Rectal smooth muscle tissue (tissue), 1 donor: ENCODE data around the gene LDAF1.
"Not testable (repeated sequence)": the region's sequence is repeated elsewhere in the genome, so short reads cannot be mapped to it uniquely, and the experiment has no call there.

Experiments used
- H3K27ac ChIP-seq: one replicate; pipeline ENCODE4 v1.7.0; 2013; ENCODE audit warnings: low read depth, low read length, inconsistent platforms
- H3K27me3 ChIP-seq: one replicate; pipeline ENCODE4 v1.7.0; 2013; ENCODE audit warnings: low read length; ENCODE audit not compliant: control insufficient read depth, insufficient read depth
- H3K36me3 ChIP-seq: one replicate; pipeline ENCODE4 v1.7.0; 2013; ENCODE audit warnings: low read length; ENCODE audit not compliant: control insufficient read depth, insufficient read depth
- H3K4me1 ChIP-seq: one replicate; pipeline ENCODE4 v1.7.0; 2013; ENCODE audit warnings: low read length; ENCODE audit not compliant: control insufficient read depth, insufficient read depth
- H3K4me3 ChIP-seq: one replicate; pipeline ENCODE4 v1.7.0; 2013; ENCODE audit warnings: low read length
- H3K9ac ChIP-seq: one replicate; pipeline ENCODE4 v1.7.0; 2013; ENCODE audit warnings: low read length

The LDAF1 gene

DNA sequence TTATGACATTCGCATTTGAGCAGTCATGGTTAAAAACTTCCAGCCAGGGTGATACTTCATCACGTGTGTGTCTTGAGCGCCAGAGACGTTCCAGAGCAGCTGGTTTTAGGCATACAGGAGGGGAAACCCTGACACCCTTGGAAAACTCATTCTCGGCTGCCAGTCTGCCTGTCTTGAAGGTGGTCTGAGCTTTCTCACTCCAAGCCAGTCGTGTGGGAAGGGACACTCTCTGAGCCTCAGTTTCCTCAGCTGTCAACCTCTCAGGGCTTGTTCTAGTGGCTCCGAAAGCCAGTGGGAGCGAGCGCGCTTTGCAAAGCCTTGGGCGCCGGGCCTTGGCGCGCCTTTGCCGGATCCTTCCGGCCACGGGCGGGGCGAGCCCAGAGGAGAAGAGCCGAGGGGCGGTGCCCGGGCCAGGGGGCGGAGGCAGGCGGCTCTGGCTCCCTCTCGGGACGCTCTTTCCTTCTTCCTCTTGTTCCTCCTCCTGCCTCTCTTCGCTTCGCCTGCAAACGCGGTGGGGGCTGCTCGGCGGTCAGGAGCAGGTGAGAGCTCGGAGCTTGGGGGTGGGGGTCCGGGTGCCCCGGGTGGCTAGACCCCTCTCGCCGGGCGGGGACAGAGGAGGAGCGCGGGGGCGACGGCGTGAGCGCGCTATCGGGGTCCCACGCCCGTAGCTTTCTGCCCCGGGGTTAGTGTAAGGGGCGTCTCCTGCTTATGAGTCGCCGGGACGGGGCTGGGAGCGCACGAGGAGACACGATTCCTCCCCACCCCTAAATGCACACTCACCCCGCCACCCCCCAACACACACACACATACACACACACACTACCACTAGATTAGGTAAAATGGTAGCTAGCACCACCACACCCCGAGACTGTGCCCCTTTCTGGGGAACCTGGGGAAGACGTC is at the start of gene LDAF1:
LDAF1 (plus strand) TSS at position 467 of the 903 bp plus-strand sequence. CDS start 2,509 bp downstream, outside the sequence.
- peak within 1 kb of the TSS; percentile 62 for H3K9ac ChIP-seq
- peak within 1 kb of the TSS; percentile 81 for H3K4me3 ChIP-seq
- H3K27me3 ChIP-seq: no peaks in the 10 kb centered on the region
- H3K4me1 ChIP-seq: peaks cover 40% of the 10 kb centered on the region
- peaks cover 6% of the 10 kb centered on the region for H3K36me3 ChIP-seq
- peak within 1 kb of the TSS; percentile 93 for H3K27ac ChIP-seq

- H3K4me3 ChIP-seq, H3K27me3 ChIP-seq, H3K4me1 ChIP-seq, H3K9ac ChIP-seq, H3K27ac ChIP-seq, H3K36me3 ChIP-seq: not testable (repeated sequence)
Measured at GRCh38 chr16:21115551-21115950, 42.9 kb upstream of the LDAF1 start.

DNA sequence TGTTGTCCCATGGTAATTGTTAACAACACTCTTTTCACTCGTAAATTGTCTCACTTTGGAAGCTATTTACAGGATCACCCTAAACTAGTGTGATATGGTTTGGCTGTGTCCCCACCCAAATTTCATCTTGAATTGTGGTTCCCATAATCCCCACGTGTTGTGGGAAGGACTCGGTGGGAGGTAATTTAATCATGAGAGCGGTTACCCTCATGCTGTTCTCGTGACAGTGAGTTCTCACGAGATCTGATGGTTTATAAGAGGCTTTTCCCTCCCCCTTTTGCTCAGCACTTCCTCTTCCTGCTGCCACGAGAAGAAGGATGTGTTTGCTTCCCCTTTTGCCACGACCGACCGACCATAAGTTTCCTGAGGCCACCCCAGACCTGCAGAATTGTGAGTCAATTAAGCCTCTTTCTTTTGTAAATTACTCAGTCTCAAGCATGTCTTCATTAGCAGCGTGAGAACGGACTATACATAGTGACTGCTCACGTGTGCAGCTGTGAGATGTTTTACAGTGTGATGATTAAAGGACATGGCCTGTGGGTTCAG is 42.3 kb upstream of the LDAF1 start:
- no peaks in the 10 kb centered on the region for H3K4me1 ChIP-seq
- no peak overlapping the region for H3K27ac ChIP-seq
- peak overlapping the region; percentile 19 for H3K4me3 ChIP-seq
- no peak overlapping the region for H3K9ac ChIP-seq
- no peaks in the 10 kb centered on the region for H3K27me3 ChIP-seq
- no peaks in the 10 kb centered on the region for H3K36me3 ChIP-seq

- Histone ChIP-seq H3K9ac (no peak overlapping the region), H3K36me3 (no peaks in the 10 kb centered on the region), H3K27ac (no peak overlapping the region), H3K4me1 (no peaks in the 10 kb centered on the region), H3K4me3 (no peak overlapping the region), H3K27me3 (no peaks in the 10 kb centered on the region)
Measured at GRCh38 chr16:21117567-21117966, 40.9 kb upstream of the LDAF1 start.

GRCh38 chr16:21120976-21121520 is 37.4 kb upstream of the LDAF1 start:
- Histone ChIP-seq H3K27me3 (no peaks in the 10 kb centered on the region), H3K9ac (no peak overlapping the region), H3K4me1 (no peaks in the 10 kb centered on the region), H3K36me3 (no peaks in the 10 kb centered on the region), H3K4me3 (no peak overlapping the region), H3K27ac (no peak overlapping the region)

DNA sequence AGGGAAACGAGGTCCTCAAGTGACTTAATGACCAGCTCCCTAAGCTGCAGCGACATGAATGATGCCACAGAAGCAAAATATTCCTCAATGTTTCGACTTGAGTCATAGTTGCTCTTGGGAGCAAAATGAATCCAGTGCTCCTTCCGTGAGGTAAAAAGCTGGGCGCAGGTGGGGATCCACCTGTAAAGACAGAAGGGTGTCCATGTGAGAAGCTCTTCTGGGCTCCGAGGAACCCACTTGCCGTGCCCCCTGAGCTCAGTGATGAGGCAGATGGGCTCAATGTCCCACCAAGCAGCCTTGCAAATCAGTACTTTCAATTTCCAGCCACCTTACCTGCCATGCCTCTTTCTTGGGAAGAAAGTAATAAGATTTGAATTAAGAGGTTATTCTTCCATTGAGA is 33.3 kb upstream of the LDAF1 start:
- Histone ChIP-seq H3K9ac (no peak overlapping the region), H3K4me1 (no peaks in the 10 kb centered on the region), H3K4me3 (no peak overlapping the region), H3K27me3 (no peaks in the 10 kb centered on the region), H3K27ac (no peak overlapping the region), H3K36me3 (no peaks in the 10 kb centered on the region)

DNA sequence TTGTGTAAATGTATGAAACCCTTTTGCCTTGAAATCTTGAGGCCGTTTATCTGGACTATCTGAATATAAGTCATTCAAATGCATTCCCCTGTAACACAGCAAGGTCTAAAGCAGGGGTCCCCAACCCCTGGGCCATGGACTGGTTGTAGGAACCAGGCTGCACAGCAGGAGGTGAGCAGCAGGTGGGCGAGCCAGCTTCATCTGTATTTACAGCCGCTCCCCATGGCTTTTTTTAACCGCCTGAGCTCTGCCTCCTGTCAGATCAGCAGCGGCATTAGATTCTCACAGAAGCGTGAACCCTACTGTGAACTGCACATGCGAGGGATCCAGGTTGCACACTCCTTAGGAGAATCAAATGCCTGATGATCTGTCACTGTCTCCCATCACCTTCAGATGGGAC is 32.0 kb upstream of the LDAF1 start:
- no peak overlapping the region for H3K4me3 ChIP-seq
- H3K27me3 ChIP-seq: no peaks in the 10 kb centered on the region
- no peak overlapping the region for H3K27ac ChIP-seq
- no peaks in the 10 kb centered on the region for H3K36me3 ChIP-seq
- no peak overlapping the region for H3K9ac ChIP-seq
- no peaks in the 10 kb centered on the region for H3K4me1 ChIP-seq

DNA sequence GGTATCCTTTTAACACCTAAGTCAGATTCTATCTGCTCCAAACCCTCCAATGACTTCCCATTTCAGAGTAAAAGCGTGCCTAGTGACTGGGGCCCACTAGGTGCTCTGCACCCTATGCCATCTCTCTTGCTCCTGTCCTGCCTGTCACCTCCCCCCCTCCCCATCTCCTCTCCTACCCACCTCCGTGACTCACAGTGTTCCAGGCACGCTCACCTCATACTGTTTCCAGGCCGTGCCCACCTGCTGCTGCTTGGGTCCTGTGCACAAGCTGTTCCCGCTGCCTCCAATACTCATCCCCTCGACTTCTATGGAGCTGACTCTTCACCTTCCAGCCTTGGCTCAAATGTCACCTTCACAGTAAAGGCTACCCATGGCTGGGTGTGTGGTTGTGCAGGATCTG is 29.5 kb upstream of the LDAF1 start:
- Histone ChIP-seq H3K27me3 (no peaks in the 10 kb centered on the region), H3K27ac (no peak overlapping the region), H3K36me3 (no peaks in the 10 kb centered on the region), H3K9ac (no peak overlapping the region), H3K4me3 (no peak overlapping the region), H3K4me1 (no peaks in the 10 kb centered on the region)

DNA sequence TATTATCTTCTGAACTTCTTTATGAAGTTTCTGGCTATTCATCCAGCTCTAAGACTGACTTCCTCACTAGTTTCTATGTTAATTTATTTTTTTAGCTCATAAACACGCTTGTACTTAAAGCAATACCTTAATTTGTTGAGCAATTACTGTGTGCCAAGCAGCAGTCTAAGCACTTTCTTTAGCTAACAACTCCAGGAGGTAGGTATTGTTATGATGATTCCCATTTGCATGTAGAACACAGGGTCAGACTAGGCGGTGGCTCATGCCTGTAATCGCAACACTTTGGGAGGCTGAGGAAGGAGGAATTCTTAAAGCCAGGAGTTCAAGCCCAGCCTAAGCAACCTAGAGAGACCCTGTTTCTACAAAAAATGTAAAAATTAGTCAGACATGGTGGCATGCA is 27.7 kb upstream of the LDAF1 start:
- no peak overlapping the region for H3K4me3 ChIP-seq
- no peaks in the 10 kb centered on the region for H3K36me3 ChIP-seq
- H3K4me1 ChIP-seq: no peaks in the 10 kb centered on the region
- no peaks in the 10 kb centered on the region for H3K27me3 ChIP-seq
- H3K9ac ChIP-seq: no peak overlapping the region
- H3K27ac ChIP-seq: no peak overlapping the region

DNA sequence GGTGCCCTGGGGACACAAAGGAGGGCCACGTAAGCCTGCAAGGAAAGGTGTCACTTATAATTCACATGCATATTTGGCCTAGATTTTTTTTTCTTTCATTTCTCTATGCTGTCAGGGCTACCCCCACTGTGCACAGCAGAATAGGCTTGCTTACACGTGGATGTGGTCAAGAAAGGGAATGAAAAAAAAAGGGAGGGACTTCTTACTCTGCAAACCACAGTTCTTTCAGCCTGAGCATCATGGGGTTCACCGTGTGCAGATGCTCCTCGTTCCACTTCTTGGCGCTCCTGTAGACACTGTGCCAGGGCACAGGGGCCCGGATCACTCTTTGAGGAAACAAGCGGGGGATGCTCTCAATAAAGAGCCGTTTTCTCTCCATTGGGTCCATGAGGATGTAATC is 24.4 kb upstream of the LDAF1 start:
- Histone ChIP-seq H3K27ac (no peak overlapping the region), H3K36me3 (no peaks in the 10 kb centered on the region), H3K27me3 (peaks cover 2% of the 10 kb centered on the region), H3K9ac (no peak overlapping the region), H3K4me3 (no peak overlapping the region), H3K4me1 (no peaks in the 10 kb centered on the region)

DNA sequence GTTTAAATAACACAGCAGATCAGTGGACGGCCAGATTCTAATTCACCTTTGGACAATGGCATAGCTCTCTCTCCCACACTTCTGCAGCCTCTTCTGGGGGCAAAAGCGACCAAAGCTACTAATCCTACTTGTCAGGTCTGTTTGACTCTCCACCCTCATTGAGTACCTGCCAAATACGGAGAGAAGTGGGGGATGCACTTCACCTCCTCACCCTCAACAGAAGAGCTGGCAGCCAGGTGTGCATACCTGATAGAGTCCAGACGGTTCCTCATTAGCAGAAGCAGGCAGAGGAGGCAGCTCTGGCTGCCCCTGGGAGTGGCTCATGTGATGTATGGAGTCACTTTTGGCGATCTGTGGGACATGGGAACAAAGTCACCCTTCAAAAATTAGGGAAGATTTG is 12.7 kb upstream of the LDAF1 start:
- H3K4me3 ChIP-seq: no peak overlapping the region
- H3K36me3 ChIP-seq: no peaks in the 10 kb centered on the region
- H3K27me3 ChIP-seq: no peaks in the 10 kb centered on the region
- H3K27ac ChIP-seq: no peak overlapping the region
- no peak overlapping the region for H3K9ac ChIP-seq
- no peaks in the 10 kb centered on the region for H3K4me1 ChIP-seq

DNA sequence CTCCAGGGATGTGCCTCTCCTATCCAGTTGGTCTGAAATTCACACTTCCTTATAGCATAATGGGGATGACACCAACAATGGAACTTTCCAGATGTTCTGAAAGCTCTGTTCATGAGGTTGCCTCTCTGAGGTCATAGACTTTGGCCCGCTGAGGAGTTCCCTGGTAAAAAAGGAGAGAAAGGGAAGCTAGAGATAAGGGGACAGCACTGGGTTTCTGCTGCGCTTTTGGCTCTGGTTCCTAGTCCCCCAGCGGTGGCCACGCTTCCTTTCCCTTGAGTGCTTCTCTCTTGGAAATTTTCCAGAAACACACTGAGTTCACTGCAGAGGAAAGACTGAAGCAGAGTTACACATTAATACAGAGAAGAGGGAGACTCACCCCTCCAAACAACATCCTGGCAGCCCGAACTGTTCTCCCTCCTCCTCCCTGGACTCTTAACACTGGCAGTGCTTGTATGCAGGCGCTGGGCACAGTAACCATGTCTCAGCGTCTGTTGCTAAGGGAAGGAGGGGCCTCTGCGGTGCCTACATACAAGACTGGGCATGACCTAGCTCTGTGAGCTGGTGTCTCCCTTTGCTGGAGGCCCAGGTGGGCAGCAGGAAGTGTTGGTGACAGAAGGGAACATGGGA is 8.0 kb upstream of the LDAF1 start, which contains the start of gene DNAH3:
DNAH3 (minus strand) TSS at position 472 of the 627 bp plus-strand sequence. CDS start 527 bp downstream, outside the sequence.
- H3K9ac ChIP-seq: no peak within 1 kb of the TSS
- no peak within 1 kb of the TSS for H3K27ac ChIP-seq
- no peaks in the 10 kb centered on the region for H3K36me3 ChIP-seq
- no peaks in the 10 kb centered on the region for H3K4me1 ChIP-seq
- H3K4me3 ChIP-seq: no peak within 1 kb of the TSS
- no peaks in the 10 kb centered on the region for H3K27me3 ChIP-seq
